ELF-1 (cell line): Measurements from ENCODE around the gene CARS2.
"Not testable (repeated sequence)": the region's sequence is repeated elsewhere in the genome, so short reads cannot be mapped to it uniquely, and the experiment has no call there.

Source experiments
- DNase-seq: peaks from one replicate; pipeline ENCODE4 v3.0.0-alpha.2; 2016; ENCODE audit warnings: low read depth, low spot score

Gene CARS2

DNA sequence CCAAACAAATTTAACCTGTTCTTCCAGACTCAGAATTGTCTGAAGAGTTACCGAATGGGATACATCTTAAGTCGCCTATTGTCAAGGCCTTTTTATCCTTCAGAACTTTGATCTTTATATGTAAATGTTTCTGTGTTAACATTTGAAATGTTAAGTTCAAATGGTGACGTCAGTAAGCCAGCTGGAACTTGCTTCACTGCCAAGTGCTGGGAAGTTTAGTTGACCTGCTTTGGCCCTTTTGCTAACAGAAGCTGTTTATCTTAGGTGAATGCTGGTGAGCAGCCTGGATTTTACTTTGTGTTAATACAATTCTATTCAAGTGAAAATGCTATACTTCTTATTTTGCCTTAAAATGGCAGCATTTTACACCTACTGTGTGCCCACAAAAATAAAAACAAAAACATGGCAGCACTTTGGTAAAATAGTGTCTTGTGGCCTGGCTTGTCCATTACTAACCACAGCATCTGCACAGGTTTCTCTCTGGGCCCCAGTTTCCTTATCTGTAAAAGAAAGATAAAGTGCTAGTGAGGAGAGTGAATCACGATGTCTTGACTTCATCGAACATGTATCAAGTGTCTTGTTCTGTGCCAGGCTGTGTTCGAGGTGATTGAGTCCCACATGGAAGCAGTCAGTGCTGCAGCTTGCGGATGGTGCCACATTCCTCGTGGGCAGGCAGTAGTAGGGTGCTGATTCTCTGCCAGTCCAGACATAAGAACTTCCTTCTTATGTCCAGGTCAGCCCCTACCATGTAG, 88.4 kb downstream of the CARS2 start:
- no peak for DNase-seq

DNA sequence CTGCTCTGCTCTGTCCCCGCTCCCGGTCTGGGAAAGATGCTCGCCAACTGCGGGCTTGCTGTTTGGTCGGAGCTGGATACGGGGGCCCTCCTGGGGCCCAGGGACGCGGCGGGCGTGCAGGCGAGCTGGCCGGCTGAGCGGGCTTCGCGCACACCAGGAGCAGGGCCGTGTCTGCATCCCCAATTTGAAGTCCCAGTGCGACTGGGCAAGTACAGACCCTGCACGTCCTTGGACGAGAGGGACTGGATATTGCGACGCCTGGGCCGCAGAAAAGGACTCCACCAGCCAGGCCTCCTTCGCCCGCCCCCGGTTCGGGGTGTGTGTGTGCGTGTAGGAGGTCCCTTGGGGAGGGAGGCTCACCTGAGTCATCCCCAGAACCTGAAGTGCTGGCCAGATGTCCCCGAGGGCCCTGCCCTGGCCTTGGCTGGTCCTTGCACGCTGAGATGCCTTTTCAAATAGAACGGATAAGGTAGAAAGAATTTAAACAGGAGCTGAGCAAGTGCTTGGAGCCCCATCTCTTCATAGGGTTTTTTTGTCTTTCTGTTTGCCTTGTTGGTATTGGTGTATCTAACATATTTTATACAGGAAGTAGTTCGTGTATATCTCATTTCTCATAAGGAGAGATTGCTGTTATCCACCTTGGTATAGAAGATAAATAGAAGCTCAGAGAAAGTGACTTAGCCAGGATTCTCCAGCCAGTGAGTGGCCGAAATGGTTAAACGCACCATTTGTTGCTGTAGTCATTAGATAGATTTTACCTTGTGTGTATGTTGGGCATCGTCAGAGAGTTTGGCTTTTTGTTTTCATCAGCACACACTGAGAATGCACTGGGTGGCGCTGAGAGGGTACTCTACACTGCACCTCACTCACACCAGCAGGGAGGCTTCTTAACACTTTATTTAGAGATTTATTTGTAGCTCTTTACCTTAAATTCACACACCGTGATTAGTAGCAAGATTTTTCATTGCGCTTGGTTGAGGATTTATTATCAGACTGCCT, 89.5 kb downstream of the CARS2 start:
- DNase-seq = peak; percentile 64

DNA sequence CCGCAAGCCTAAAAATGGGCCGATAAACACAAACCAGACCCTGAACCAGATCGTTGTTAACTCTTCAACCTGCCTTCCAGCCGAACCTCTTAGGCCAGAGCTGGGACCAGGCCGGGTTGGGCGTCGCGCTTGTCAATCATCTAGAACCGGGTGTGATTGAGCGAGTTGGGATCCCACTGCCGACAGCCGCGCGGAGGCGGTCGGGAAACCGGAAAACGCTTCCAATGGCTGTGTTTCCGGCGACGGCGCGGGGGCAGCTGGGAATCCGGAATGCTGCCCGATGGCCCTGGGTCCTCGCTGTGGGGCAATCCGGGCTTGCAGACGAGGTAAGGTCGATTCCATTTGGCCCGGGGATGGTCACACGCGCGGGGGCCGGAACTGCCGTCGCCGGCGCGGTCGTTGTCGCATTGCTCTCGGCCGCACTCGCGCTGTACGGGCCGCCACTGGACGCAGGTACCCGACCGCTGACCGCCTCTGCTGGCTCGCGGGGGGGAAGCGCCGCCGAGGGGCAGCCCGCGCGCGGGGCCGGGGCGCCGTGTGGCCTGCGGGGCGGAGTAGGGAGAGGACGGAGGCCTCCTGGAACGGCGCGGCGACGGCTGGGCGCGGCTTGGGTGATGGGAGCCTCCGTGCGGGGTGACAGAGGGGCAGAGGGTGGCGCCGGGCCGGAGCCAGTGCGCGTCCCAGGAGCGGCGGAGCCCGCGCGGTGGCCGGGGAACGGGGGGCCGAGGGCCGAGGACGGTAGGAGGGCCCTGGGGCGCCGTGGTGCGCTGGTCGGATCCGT, 90.4 kb downstream of the CARS2 start, which contains the start of gene NAXD:
Gene NAXD, plus strand, starts transcription at position 224 of the 781 bp plus-strand sequence. Its CDS starts 57 bp downstream, at position 281.
- peak; percentile 95 for DNase-seq

DNA sequence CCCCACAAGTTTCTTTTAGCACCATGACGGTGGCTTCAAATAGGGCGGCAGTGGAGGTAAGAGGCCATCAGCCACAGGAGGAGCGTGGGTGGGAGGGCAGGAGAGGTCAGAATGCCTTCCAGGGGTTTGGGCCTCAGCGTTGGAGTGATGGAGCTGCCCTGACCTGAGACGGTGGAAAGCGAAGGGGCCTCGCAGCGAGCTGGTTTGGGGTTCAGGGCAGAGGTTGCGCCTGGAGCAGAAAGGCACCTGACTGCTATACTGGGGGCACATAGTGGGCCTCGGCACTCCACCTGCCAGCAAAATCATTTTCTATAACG, 91.0 kb downstream of the CARS2 start:
- DNase-seq = no peak

DNA sequence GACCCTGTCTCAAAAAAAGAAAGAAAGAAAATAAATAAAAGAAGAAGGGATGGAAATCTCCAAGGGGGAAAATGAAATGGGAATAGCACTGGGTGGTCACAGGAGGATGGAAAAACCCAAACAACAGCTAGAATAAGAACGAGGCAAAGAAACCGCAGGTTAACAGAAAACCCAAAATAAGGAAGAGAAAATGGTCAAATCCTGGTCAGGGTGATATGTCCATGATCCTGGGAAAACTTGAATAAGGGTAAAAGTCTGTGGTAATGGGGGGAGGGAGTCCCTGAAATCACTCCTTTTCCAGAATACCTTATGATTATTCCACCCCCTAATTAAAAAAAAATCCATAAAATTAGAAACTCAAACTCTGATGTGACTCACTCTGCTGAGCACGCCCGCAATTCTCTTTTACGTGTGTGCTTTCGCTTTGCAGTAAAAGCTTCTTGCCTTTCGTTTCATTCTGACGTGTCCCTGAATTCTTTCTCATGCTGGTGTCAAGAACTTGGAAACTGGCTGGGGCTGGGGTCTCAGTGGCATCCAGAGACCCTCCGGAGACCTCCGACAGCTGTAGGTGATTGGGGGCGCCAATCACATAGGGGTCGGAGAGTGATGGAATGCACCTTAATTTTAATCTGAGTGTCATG, 94.8 kb downstream of the CARS2 start:
- no peak for DNase-seq

DNA sequence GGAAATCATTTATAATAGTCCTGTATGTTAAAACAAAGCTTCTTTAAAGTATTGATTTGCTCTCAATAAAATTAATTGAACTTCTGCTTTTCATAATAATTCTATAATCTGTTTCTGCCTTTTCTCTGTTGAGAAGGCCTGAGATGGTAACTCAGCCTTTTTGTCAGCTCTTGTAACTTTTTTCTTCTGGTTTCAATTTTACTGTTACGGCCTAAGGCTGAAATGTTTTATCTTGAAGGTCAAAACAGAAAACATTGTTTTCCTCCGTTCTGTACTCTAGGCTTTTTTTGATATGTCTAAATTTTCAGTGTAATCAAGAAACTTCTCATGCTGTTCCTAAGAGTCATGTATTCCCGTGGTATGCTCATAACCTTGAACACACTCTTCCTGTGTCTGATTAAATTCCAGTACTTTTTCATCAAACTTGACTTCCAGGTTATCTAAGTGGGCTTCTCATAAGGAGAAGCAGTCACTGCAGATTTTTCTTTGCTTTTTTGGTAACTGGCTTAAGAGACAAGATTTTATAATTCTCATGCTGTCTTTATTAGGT, 98.2 kb downstream of the CARS2 start:
- no peak for DNase-seq

DNA sequence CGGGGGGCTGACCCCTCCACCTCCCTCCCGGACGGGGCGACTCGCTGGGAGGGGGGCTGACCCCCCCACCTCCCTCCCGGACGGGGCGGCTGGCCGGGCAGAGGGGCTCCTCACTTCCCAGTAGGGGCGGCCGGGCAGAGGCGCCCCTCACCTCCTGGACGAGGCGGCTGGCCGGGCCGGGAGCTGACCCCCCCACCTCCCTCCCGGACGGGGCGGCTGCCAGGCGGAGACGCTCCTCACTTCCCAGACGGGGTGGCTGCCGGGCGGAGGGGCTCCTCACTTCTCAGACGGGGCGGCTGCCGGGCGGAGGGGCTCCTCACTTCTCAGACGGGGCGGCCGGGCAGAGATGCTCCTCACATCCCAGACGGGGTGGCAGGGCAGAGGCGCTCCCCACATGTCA, 99.6 kb downstream of the CARS2 start:
- DNase-seq = not testable (repeated sequence)

DNA sequence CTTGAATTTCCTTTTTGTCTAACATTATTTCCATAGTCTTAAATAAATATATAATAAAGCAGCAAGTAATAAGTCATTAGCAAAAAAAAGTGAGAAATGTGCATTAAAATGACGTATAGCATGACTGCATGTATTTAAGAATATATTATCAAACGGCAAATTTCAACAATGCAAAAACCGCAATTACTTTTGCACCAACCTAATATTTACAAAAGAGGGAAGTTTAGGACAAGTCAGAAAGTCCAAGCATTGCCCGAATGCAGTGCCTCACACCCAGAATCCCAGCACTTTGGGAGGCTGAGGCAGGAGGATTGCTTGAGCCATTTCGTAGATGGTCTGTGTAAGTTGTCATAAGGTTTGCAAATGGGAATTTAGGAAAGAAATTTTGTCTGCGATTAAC, 100.8 kb downstream of the CARS2 start:
- DNase-seq = no peak

DNA sequence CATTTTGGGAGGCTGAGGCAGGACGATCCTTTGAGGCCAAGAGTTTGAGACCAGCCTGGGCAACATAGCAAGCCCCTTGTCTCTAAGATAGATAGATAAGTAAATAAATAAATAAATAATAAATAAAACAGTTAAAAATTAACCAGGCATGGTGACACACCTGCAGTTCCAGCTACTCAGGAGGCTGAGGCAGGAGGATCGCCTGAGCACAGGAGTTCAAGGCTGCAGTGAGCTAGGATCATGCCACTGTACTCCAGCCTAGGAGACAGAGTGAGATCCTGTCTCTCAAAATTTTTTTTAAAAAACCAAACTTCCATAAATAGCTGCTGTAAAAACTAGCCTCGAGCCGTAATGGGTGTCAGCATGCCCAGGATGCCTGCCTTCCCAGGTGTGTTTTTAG, 104.9 kb downstream of the CARS2 start:
- no peak for DNase-seq

DNA sequence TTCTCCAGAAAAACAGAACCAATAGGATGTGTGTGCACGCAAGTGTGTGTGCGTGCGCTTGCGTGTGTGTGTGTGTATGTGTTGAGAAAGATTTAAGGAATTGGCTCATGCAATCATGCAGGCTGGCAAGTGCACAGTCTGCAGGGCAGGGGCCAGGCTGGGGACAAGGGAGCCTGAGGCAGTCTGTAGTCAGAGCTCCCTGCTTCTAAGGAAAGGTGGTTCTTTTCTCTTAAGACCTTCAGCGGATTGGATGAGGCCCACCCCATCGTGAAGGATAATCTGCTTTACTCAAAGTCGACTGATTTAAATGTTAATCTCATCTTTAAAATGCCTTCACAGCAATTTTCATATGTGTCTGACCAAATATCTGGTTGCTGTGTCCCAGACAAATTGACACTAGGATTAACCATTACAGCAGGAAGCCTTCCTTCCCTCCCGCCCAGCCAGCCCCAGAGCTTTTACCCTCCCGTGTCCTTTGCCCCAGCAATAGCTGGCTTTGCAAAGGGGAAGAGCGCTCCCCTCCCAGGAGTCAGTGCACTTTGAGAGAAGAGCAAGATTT, 105.6 kb downstream of the CARS2 start:
- peak; percentile 76 for DNase-seq

DNA sequence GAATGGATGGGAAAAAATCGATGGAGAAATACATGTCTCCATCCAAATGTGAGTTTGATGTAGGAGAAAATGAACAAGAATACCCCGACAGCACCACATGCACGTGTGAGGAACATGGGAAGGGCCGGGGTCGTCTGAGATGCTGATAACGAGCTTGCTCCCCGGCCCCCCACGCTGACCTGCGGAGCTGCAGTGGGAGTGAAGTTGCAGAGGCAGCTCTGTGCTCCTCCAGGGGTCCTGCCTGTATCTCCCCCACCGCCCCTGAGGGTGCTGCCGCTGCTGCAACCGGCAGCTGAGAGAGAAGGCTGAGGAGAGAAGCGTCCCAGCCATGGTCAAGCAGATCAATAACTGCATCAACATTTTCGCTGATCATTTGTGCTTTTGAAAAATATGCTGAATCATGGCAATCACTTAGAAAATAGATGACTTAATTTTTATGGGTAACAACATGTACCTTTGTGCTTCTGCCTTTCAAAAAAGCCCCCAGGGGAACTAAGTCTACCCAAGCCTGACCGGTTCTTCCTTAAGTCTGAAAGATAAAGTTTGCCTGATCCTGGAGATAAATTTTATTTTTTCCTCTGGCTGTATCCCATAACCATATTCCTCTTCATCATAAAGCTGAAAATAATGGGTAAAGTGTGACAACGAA, 108.8 kb downstream of the CARS2 start:
- no peak for DNase-seq

DNA sequence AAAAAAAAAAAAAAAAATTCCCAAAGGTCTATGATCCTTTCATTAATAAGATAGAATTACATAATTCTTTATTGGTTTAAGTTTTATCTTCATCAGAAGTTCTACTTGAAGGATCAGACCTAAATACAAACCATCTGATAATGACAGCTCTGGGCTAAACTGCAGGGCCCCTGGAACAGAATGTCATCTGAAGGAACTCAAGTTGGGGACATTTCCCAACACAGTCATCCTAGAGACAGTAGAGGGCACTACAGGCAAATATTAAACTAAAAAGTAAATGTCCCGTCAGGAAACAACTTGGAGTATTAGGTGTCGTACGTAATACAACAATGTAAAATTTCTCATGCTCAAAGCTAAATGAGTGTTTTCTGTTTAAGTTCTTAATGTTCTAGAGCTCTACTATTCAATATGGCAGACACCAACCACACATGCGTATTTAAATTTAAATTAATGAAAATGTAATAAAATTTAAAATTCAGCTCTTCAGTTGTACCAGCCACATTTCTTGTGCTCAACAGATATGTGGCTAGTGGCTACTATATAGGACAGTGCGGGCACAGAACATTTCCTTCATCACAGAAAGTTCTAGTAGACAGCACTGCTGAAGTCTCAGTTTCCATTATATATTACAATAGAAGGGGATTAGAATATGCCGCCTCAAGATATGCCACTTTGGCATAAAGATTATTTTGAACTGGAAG, 112.3 kb downstream of the CARS2 start:
- no peak for DNase-seq

DNA sequence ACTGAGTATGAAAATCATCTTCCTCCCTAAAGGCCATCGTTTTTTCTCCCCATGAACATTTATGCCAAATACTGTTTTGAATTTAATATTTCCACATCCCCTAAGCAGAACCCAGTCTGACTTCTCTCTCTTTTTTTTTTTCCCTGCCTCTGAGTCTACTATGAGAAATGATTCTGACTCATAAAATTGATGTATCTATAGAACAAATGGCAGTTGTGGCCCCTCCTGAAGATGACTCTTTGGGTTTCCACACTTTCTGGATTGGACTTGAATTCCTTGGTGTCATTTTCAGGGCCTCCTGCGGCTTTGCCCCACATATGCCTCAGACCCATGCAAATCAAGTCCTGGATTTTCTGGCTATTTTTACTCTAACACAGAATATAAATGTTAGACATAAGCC, 113.3 kb downstream of the CARS2 start:
- DNase-seq = no peak
